Cardiac muscle cell (in vitro differentiated cells and primary cell): ENCODE data around the gene PRELID3B. TPM values are rescaled to one million over a fixed set of nuclear protein-coding genes. Genes with fewer than 3 reads are reported as not detected.

Source experiments
- DNase-seq, 2 donors: peaks; one replicate each; pipeline versions ENCODE4 v3.0.0 to v3.0.0-alpha.2; 2010 to 2017; ENCODE audit warnings: low read depth in 1 of 2, low spot score in 1 of 2
- H3K27ac ChIP-seq: fragments of 200-600 bp; sonication (generic); 2 replicates; pipeline ENCODE4 v1.5.1; 2016
- H3K27me3 ChIP-seq: fragments of 200-600 bp; sonication (generic); 2 replicates; pipeline ENCODE4 v1.6.0; 2016; ENCODE audit warnings: control low read depth
- H3K36me3 ChIP-seq: fragments of 200-600 bp; sonication (generic); 2 replicates; pipeline ENCODE4 v1.5.1; 2016; ENCODE audit warnings: control low read depth
- H3K4me1 ChIP-seq: fragments of 200-600 bp; sonication (generic); 2 replicates; pipeline ENCODE4 v1.8.1; 2017; ENCODE audit warnings: low read depth, mild to moderate bottlenecking, mixed run types
- H3K4me3 ChIP-seq: fragments of 200-600 bp; sonication (generic); 2 replicates; pipeline ENCODE4 v1.5.1; 2016; ENCODE audit warnings: mild to moderate bottlenecking
- H3K9me3 ChIP-seq: fragments of 200-600 bp; sonication (generic); 2 replicates; pipeline ENCODE4 v1.5.1; 2017; ENCODE audit warnings: low read depth, mild to moderate bottlenecking, control low read depth
- polyA plus RNA-seq: library from polyadenylated mRNA; unstranded; fragments of >200 nt; fragmentation: Nextera tagmentation; extraction: Ambion mirVana; gene quantifications from 2 replicates; pipeline ENCODE4 v1.2.1, GENCODE V29; 2016
- total RNA-seq: library from RNA; depleted of rRNA; stranded (reverse); fragments of >200 nt; gene quantifications from 2 replicates; pipeline ENCODE4 v1.2.3, GENCODE V29; 2016
- TF ChIP-seq, protein P1 (sequence below): IDR thresholded peaks from 2 replicates; pipeline ENCODE4 v1.5.1; 2012; ENCODE audit warnings: low read depth, mild to moderate bottlenecking, low read length

The PRELID3B gene
- total and polyA plus RNA-seq, 2 experiments from 2014 or later, result 30.0 to 40.9 TPM

GRCh38 chr20:59048681-59049030 lies 6.1 kb upstream of the PRELID3B start:
- H3K4me3 ChIP-seq, result no peak overlapping the region

GRCh38 chr20:59047938-59048680 lies 5.5 kb upstream of the PRELID3B start:
- Histone ChIP-seq H3K9me3 (no peaks in the 10 kb centered on the region), H3K4me3 (no peak overlapping the region), H3K36me3 (no peaks in the 10 kb centered on the region), H3K4me1 (no peaks in the 10 kb centered on the region), H3K27me3 (peaks cover 7% of the 10 kb centered on the region), H3K27ac (no peak overlapping the region)
- TF ChIP-seq, protein P1, sequence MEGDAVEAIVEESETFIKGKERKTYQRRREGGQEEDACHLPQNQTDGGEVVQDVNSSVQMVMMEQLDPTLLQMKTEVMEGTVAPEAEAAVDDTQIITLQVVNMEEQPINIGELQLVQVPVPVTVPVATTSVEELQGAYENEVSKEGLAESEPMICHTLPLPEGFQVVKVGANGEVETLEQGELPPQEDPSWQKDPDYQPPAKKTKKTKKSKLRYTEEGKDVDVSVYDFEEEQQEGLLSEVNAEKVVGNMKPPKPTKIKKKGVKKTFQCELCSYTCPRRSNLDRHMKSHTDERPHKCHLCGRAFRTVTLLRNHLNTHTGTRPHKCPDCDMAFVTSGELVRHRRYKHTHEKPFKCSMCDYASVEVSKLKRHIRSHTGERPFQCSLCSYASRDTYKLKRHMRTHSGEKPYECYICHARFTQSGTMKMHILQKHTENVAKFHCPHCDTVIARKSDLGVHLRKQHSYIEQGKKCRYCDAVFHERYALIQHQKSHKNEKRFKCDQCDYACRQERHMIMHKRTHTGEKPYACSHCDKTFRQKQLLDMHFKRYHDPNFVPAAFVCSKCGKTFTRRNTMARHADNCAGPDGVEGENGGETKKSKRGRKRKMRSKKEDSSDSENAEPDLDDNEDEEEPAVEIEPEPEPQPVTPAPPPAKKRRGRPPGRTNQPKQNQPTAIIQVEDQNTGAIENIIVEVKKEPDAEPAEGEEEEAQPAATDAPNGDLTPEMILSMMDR, result no peak
- peak in 1 of 2 donors; percentile 69 for DNase-seq

More at GRCh38 chr20:59048681-59049030, 6.1 kb upstream of the PRELID3B start:
- TF ChIP-seq, protein P1, result no peak
- Histone ChIP-seq H3K27me3 (peaks cover 7% of the 10 kb centered on the region), H3K4me1 (no peaks in the 10 kb centered on the region), H3K9me3 (no peaks in the 10 kb centered on the region), H3K36me3 (no peaks in the 10 kb centered on the region), H3K27ac (no peak overlapping the region)
- DNase-seq, result no peak

GRCh38 chr20:59046862-59047261 lies 4.3 kb upstream of the PRELID3B start:
- H3K36me3 ChIP-seq, result no peaks in the 10 kb centered on the region
- H3K27me3 ChIP-seq, result peaks cover 7% of the 10 kb centered on the region
- TF ChIP-seq, protein P1, result no peak
- H3K27ac ChIP-seq, result no peak overlapping the region
- H3K4me3 ChIP-seq, result no peak overlapping the region
- H3K9me3 ChIP-seq, result no peaks in the 10 kb centered on the region
- no peaks in the 10 kb centered on the region for H3K4me1 ChIP-seq
- DNase-seq, result no peak

GRCh38 chr20:59044796-59045195 lies 2.2 kb upstream of the PRELID3B start:
- H3K9me3 ChIP-seq, result no peaks in the 10 kb centered on the region
- no peak for DNase-seq
- no peaks in the 10 kb centered on the region for H3K27me3 ChIP-seq
- H3K4me1 ChIP-seq, result no peaks in the 10 kb centered on the region
- no peaks in the 10 kb centered on the region for H3K36me3 ChIP-seq
- TF ChIP-seq, protein P1, result no peak
- H3K4me3 ChIP-seq, result no peak overlapping the region
- H3K27ac ChIP-seq, result no peak overlapping the region

GRCh38 chr20:59044295-59044694 lies 1.7 kb upstream of the PRELID3B start:
- no peaks in the 10 kb centered on the region for H3K27me3 ChIP-seq
- no peak for DNase-seq
- H3K36me3 ChIP-seq, result no peaks in the 10 kb centered on the region
- no peaks in the 10 kb centered on the region for H3K9me3 ChIP-seq
- no peak overlapping the region for H3K27ac ChIP-seq
- TF ChIP-seq, protein P1, result no peak
- H3K4me1 ChIP-seq, result no peaks in the 10 kb centered on the region
- no peak overlapping the region for H3K4me3 ChIP-seq
